B cell (primary cell): ENCODE measurements around the gene RAB3C.

ENCODE experiments used
- CTCF ChIP-seq: fragments of 200-600 bp; IDR thresholded peaks from one replicate; pipeline ENCODE4 v1.8.0; 2022; ENCODE audit warnings: antibody characterized with exemption, mild to moderate bottlenecking
- EZH2 ChIP-seq: IDR thresholded peaks from 2 replicates; pipeline ENCODE4 v1.6.1; 2012; ENCODE audit warnings: borderline replicate concordance, low read depth, mild to moderate bottlenecking, moderate library complexity, low read length; ENCODE audit not compliant: insufficient read depth, poor library complexity, severe bottlenecking

- no peak for TF ChIP-seq CTCF
- TF ChIP-seq EZH2, result no peak
These were observed 277.8 kb downstream of the RAB3C start for GRCh38 chr5:58860680-58861079.
